ENCODE measurements around the gene TCTN3.
A peak's percentile ranks its signal among the peaks of the same experiment; 100 is the strongest.
"Not testable (repeated sequence)": the region's sequence is repeated elsewhere in the genome, so short reads cannot be mapped to it uniquely, and the experiment has no call there.

Gene TCTN3

DNA sequence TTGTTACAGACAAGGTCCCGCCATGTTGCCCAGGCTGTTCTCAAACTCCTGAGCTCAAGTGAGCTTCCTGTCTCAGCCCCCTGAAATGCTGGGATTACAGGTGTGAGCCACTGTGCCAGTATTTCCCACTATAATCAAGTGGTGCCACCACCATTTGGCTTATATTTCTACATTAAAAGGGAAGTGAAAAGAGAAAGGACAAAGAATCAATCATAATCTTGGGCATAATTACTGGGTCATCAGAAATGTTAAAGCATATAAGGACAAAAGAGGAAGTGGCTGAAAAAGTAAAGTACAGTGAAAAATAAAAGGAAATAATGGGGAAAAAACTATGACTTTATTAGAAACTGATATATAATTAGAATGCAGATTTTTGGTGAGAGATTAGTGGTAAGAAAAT lies 36.5 kb upstream of the TCTN3 start:
- no peaks in the 10 kb centered on the region for H3K27me3 ChIP-seq
- H3K4me1 ChIP-seq (ENCODE audit: control insufficient read depth in 1 of 2, insufficient read depth in 1 of 2, low read depth in 1 of 2, low read length in 1 of 2) = peaks cover 33 to 42% of the 10 kb centered on the region in 2 experiments
- TF ChIP-seq, protein P1, sequence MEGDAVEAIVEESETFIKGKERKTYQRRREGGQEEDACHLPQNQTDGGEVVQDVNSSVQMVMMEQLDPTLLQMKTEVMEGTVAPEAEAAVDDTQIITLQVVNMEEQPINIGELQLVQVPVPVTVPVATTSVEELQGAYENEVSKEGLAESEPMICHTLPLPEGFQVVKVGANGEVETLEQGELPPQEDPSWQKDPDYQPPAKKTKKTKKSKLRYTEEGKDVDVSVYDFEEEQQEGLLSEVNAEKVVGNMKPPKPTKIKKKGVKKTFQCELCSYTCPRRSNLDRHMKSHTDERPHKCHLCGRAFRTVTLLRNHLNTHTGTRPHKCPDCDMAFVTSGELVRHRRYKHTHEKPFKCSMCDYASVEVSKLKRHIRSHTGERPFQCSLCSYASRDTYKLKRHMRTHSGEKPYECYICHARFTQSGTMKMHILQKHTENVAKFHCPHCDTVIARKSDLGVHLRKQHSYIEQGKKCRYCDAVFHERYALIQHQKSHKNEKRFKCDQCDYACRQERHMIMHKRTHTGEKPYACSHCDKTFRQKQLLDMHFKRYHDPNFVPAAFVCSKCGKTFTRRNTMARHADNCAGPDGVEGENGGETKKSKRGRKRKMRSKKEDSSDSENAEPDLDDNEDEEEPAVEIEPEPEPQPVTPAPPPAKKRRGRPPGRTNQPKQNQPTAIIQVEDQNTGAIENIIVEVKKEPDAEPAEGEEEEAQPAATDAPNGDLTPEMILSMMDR (IDR thresholded peaks at IDR 0.05) = no peak
- H3K36me3 ChIP-seq = no peaks in the 10 kb centered on the region
- H3K27ac ChIP-seq = peak overlapping the region; percentile 67
- H3K9me3 ChIP-seq = no peaks in the 10 kb centered on the region
- no peak overlapping the region for H3K4me3 ChIP-seq (ENCODE audit: low read depth in 1 of 2, low read length in 1 of 2)

DNA sequence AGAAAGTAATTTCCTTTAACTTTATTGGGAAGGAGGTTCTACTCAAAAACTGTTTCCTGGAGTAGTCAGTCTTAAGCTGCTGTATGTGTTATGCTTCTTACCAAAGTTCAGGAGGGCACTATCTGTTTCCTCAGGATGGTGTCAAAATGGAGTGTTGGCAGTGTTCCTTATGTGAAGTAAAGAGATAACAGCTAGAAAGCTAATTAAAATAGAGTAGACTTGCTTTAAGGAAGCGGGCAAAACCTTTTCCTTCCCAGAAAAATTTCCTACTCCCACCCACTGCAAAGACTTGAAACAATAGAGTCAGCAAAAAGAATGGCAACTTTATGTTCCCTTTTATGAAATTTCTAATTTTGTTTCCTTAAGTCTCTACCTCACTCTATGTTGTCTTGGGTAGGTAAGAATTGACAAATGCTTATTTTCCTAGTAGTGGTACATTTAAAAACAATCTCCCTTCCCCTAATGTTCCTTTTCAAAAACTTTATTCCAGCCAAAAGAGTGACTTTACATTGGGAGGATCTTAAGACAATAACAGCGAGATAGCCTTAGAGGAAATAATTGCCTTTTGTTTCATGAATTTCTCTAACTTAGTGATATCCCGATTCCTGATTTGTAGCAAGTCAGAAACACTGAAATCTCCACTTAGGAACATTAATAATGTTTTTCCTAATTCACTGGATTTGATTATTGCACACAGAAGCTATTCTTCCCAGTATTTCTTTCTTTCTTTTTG lies 35.8 kb upstream of the TCTN3 start:
- Histone ChIP-seq H3K36me3 (no peaks in the 10 kb centered on the region), H3K27ac (peak overlapping the region; percentile 67), H3K27me3 (no peaks in the 10 kb centered on the region), H3K9me3 (no peaks in the 10 kb centered on the region), H3K4me3 (ENCODE audit: low read depth in 1 of 2, low read length in 1 of 2) (no peak overlapping the region), H3K4me1 (ENCODE audit: control insufficient read depth in 1 of 2, insufficient read depth in 1 of 2, low read depth in 1 of 2, low read length in 1 of 2) (peaks cover 34 to 44% of the 10 kb centered on the region in 2 experiments)
- TF ChIP-seq, protein P1 (IDR thresholded peaks at IDR 0.05) = no peak

DNA sequence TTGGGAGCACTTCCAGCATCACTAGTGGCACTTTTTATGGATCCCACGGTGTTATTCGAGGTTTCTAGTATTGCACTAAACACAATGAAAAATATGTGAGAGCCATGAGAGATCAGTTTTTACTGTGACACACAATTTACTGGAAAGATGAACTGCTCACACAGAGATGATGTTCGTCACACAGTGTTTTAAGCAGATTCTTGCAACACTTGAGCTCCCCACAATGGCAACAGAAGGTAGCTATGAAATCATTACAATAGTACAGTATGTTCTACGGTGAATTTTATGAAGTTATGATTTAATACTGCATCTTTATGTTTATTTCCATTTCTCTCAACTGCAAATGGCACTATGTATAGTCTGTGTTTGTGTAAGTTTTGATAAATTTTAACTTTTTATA lies 34.8 kb upstream of the TCTN3 start:
- Histone ChIP-seq H3K4me3 (ENCODE audit: low read depth in 1 of 2, low read length in 1 of 2) (no peak overlapping the region), H3K27ac (peak overlapping the region; percentile 29), H3K4me1 (ENCODE audit: control insufficient read depth in 1 of 2, insufficient read depth in 1 of 2, low read depth in 1 of 2, low read length in 1 of 2) (peaks cover 35 to 47% of the 10 kb centered on the region in 2 experiments), H3K27me3 (no peaks in the 10 kb centered on the region), H3K9me3 (no peaks in the 10 kb centered on the region), H3K36me3 (no peaks in the 10 kb centered on the region)
- TF ChIP-seq, protein P1 (IDR thresholded peaks at IDR 0.05) = no peak

DNA sequence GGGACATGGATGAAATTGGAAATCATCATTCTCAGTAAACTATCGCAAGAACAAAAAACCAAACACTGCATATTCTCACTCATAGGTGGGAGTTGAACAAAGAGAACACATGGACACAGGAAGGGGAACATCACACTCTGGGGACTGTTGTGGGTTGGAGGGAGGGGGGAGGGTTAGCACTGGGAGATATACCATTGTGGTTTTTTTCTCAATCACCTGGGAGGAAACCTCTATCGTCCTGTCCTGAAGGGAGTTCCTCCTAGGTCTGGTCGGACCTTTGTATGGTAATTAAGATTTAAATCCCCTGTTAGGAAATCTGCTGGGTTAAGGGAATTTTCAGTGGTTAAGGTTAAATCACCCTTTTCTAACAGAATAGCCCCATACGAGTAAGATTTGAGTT lies 28.8 kb upstream of the TCTN3 start:
- Histone ChIP-seq H3K4me1 (ENCODE audit: control insufficient read depth in 1 of 2, insufficient read depth in 1 of 2, low read depth in 1 of 2, low read length in 1 of 2) (peaks cover 63 to 75% of the 10 kb centered on the region in 2 experiments), H3K27ac (peak overlapping the region; percentile 82), H3K4me3 (ENCODE audit: low read depth in 1 of 2, low read length in 1 of 2) (peak overlapping the region; percentile 5 to 7)
- H3K9me3 ChIP-seq, H3K27me3 ChIP-seq, H3K36me3 ChIP-seq: not testable (repeated sequence)

DNA sequence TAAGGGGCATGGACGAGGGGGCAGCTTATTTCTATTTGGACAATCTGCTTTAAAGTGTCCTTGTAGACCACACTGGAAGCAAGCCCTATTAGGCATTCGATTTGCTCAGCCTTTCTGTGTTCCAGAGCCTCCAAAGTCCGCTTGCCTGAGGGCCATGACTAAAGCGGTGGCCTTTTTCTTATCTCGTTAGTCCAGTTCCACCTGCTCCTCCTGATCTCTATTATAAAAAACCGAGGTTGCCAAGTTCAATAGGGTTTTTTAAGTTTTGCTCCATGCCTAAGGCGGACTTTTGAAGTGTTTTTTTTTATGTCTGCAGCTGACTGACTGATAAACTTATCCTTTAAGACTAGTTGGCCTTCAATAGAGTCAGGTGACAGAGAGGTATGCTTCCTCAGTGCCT lies 27.0 kb upstream of the TCTN3 start:
- H3K36me3 ChIP-seq; H3K9me3 ChIP-seq; H3K27me3 ChIP-seq; H3K4me3 ChIP-seq (ENCODE audit: low read depth in 1 of 2, low read length in 1 of 2): not testable (repeated sequence)
- Histone ChIP-seq H3K27ac (peak overlapping the region; percentile 82), H3K4me1 (ENCODE audit: control insufficient read depth in 1 of 2, insufficient read depth in 1 of 2, low read depth in 1 of 2, low read length in 1 of 2) (peaks cover 80 to 91% of the 10 kb centered on the region in 2 experiments)

DNA sequence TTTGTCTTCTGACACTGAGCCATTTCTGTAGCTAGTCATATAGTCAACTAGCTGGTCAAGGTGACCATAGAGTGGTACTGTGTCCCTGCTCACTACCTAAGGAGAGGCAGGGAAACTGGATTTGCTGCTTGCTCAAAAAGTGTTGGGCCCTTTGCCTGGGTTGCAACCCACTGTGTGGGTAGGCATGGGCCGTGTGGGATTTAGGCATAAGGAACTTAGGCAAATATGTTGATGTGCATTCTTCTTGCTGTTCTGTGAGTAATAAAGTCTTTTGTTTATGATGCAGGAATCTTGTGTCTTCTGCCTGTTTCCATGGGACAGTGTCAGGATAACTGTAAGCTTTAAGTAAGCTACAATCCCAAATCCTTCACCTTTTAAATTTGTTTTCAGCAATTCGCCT lies 23.1 kb upstream of the TCTN3 start:
- peak overlapping the region; percentile 82 for H3K27ac ChIP-seq
- H3K4me1 ChIP-seq (ENCODE audit: control insufficient read depth in 1 of 2, insufficient read depth in 1 of 2, low read depth in 1 of 2, low read length in 1 of 2) = peaks cover 60 to 66% of the 10 kb centered on the region in 2 experiments
- TF ChIP-seq, protein P1 (IDR thresholded peaks at IDR 0.05) = no peak
- H3K4me3 ChIP-seq (ENCODE audit: low read depth in 1 of 2, low read length in 1 of 2) = no peak overlapping the region
- no peaks in the 10 kb centered on the region for H3K27me3 ChIP-seq
- H3K9me3 ChIP-seq = no peaks in the 10 kb centered on the region
- no peaks in the 10 kb centered on the region for H3K36me3 ChIP-seq
